H9 (cell line): ENCODE results near the gene GSG1L2. TPM values are rescaled to one million over a fixed set of nuclear protein-coding genes. Genes with fewer than 3 reads are reported as not detected.

Source experiments
- DNase-seq: peaks from one replicate; pipeline ENCODE4 v3.0.0-alpha.2; 2017
- H2AFZ ChIP-seq: one replicate; pipeline ENCODE4 v1.6.1; 2013; ENCODE audit warnings: mild to moderate bottlenecking, low read length, control low read depth, moderate library complexity
- H2AK5ac ChIP-seq: 2 replicates; pipeline ENCODE4 v1.6.1; 2013; ENCODE audit warnings: low read length, control low read depth, mixed read lengths; ENCODE audit not compliant: insufficient read length
- H2BK120ac ChIP-seq: one replicate; pipeline ENCODE4 v1.6.1; 2013; ENCODE audit warnings: low read depth, mild to moderate bottlenecking, low read length, control low read depth, inconsistent platforms; ENCODE audit not compliant: poor library complexity, severe bottlenecking
- H2BK12ac ChIP-seq: 2 replicates; pipeline ENCODE4 v1.6.1; 2013; ENCODE audit warnings: low read length, control low read depth, mixed read lengths, low read depth; ENCODE audit not compliant: insufficient read length
- H2BK15ac ChIP-seq: 2 replicates; pipeline ENCODE4 v1.6.1; 2013; ENCODE audit warnings: low read depth, low read length, control low read depth
- H2BK20ac ChIP-seq: one replicate; pipeline ENCODE4 v1.6.1; 2013; ENCODE audit warnings: low read depth, mild to moderate bottlenecking, low read length, control low read depth, inconsistent platforms; ENCODE audit not compliant: poor library complexity, severe bottlenecking
- H2BK5ac ChIP-seq: 2 replicates; pipeline ENCODE4 v1.6.1; 2013; ENCODE audit warnings: low read length, control low read depth, mixed read lengths; ENCODE audit not compliant: insufficient read length
- H3K14ac ChIP-seq: 2 replicates; pipeline ENCODE4 v1.6.1; 2013; ENCODE audit warnings: low read length, control low read depth; ENCODE audit not compliant: insufficient read depth
- H3K18ac ChIP-seq: 2 replicates; pipeline ENCODE4 v1.6.1; 2013; ENCODE audit warnings: low read depth, mild to moderate bottlenecking, mixed read lengths, low read length, control low read depth; ENCODE audit not compliant: insufficient read length
- H3K23ac ChIP-seq: 2 replicates; pipeline ENCODE4 v1.6.1; 2013; ENCODE audit warnings: low read length, control low read depth, mixed read lengths, low read depth; ENCODE audit not compliant: insufficient read length
- H3K23me2 ChIP-seq: 2 replicates; pipeline ENCODE4 v1.6.1; 2013; ENCODE audit warnings: low read depth, mild to moderate bottlenecking, mixed read lengths, low read length, control low read depth; ENCODE audit not compliant: insufficient read length, poor library complexity, severe bottlenecking
- H3K27ac ChIP-seq: 2 replicates; pipeline ENCODE4 v1.5.1; 2013; ENCODE audit warnings: low read length, control low read depth, mixed read lengths, low read depth; ENCODE audit not compliant: insufficient read length
- H3K27me3 ChIP-seq: 2 replicates; pipeline ENCODE4 v1.6.1; 2013; ENCODE audit warnings: low read length, control low read depth, inconsistent platforms; ENCODE audit not compliant: insufficient read depth
- H3K4ac ChIP-seq: 2 replicates; pipeline ENCODE4 v1.6.1; 2013; ENCODE audit warnings: low read depth, mild to moderate bottlenecking, control low read depth, inconsistent platforms, low read length, moderate library complexity
- H3K4me1 ChIP-seq: 2 replicates; pipeline ENCODE4 v1.6.1; 2013; ENCODE audit warnings: low read length, control low read depth, inconsistent platforms; ENCODE audit not compliant: insufficient read depth
- H3K4me2 ChIP-seq: 2 replicates; pipeline ENCODE4 v1.6.1; 2013; ENCODE audit warnings: low read length, control low read depth, mixed read lengths; ENCODE audit not compliant: insufficient read length, insufficient read depth
- H3K56ac ChIP-seq: 2 replicates; pipeline ENCODE4 v1.6.1; 2013; ENCODE audit warnings: low read depth, mild to moderate bottlenecking, mixed read lengths, low read length, control low read depth; ENCODE audit not compliant: insufficient read length
- H3K79me1 ChIP-seq: 2 replicates; pipeline ENCODE4 v1.6.1; 2013; ENCODE audit warnings: low read depth, mild to moderate bottlenecking, moderate library complexity, low read length, control low read depth, inconsistent platforms; ENCODE audit not compliant: insufficient read depth, poor library complexity, severe bottlenecking
- H3K79me2 ChIP-seq: 2 replicates; pipeline ENCODE4 v1.6.1; 2013; ENCODE audit warnings: low read length, control low read depth, inconsistent platforms; ENCODE audit not compliant: insufficient read depth
- H3K9ac ChIP-seq: 2 replicates; pipeline ENCODE4 v1.6.1; 2013; ENCODE audit warnings: low read length, control low read depth, mixed read lengths; ENCODE audit not compliant: insufficient read length; ENCODE audit errors: extremely low read depth
- H3K9me3 ChIP-seq: one replicate; pipeline ENCODE4 v1.6.1; 2013; ENCODE audit warnings: low read depth, low read length, inconsistent platforms; ENCODE audit not compliant: control insufficient read depth
- H3T11ph ChIP-seq: one replicate; pipeline ENCODE4 v1.6.1; 2013; ENCODE audit warnings: mild to moderate bottlenecking, low read length, control low read depth, inconsistent platforms
- H4K20me1 ChIP-seq: one replicate; pipeline ENCODE4 v1.6.1; 2013; ENCODE audit not compliant: control insufficient read depth, insufficient read length, insufficient read depth
- H4K5ac ChIP-seq: 2 replicates; pipeline ENCODE4 v1.6.1; 2013; ENCODE audit warnings: low read depth, mild to moderate bottlenecking, mixed read lengths, low read length, control low read depth; ENCODE audit not compliant: insufficient read length
- H4K8ac ChIP-seq: replicated peaks from 2 replicates; pipeline ENCODE4 v1.6.1; 2013; ENCODE audit warnings: low read length, control low read depth, mixed read lengths, low read depth; ENCODE audit not compliant: insufficient read length
- H4K91ac ChIP-seq: 2 replicates; pipeline ENCODE4 v1.6.1; 2013; ENCODE audit warnings: low read depth, mild to moderate bottlenecking, moderate library complexity, mixed read lengths, low read length, control low read depth; ENCODE audit not compliant: insufficient read length
- H3K27ac Mint-ChIP-seq, 3 experiments: 2 replicates in 2 of 3; 3 replicates in 1 of 3; pipeline ENCODE4 v1.8.0; 2020 to 2021; ENCODE audit warnings: mixed read lengths in 3 of 3, mild to moderate bottlenecking in 1 of 3, moderate library complexity in 1 of 3
- H3K27me3 Mint-ChIP-seq: 2 replicates; pipeline ENCODE4 v1.8.0; 2021; ENCODE audit warnings: low read depth, mild to moderate bottlenecking, moderate library complexity, mixed read lengths
- H3K36me3 Mint-ChIP-seq, 3 experiments: 2 replicates in 2 of 3; 3 replicates in 1 of 3; pipeline ENCODE4 v1.8.0; 2020 to 2021; ENCODE audit warnings: low read depth in 3 of 3, mixed read lengths in 3 of 3; ENCODE audit not compliant: insufficient read depth in 1 of 3
- H3K4me1 Mint-ChIP-seq, 2 experiments: 2 replicates each; pipeline ENCODE4 v1.8.0; 2020; ENCODE audit warnings: mixed read lengths in 2 of 2
- H3K4me3 Mint-ChIP-seq, 2 experiments: 2 replicates in 1 of 2; 3 replicates in 1 of 2; pipeline ENCODE4 v1.8.0; 2020 to 2021; ENCODE audit warnings: mild to moderate bottlenecking in 2 of 2, mixed read lengths in 2 of 2, moderate library complexity in 1 of 2
- H3K9me3 Mint-ChIP-seq, 2 experiments: 2 replicates in 1 of 2; 3 replicates in 1 of 2; pipeline ENCODE4 v1.8.0; 2020; ENCODE audit warnings: mild to moderate bottlenecking in 2 of 2, mixed read lengths in 2 of 2, moderate library complexity in 1 of 2
- WGBS: extraction: QIAGEN DNeasy Blood & Tissue Kit; methylation state at CpG from one replicate; pipeline ENCODE4 v1.1.7; 2013; ENCODE audit warnings: missing lambda C conversion rate, low lambda C conversion rate, mixed read lengths; ENCODE audit not compliant: insufficient read length; ENCODE audit errors: extremely low coverage; 5-methylcytosine and 5-hydroxymethylcytosine counted together
- total RNA-seq: library from RNA; stranded (reverse); gene quantifications from 2 replicates; pipeline ENCODE4 v1.2.1, GENCODE V29; 2021
- TF ChIP-seq, protein P1 (sequence below): fragments of 200-600 bp; sonication (generic); conservative IDR thresholded peaks from 3 replicates; pipeline ENCODE4 v1.8.0; 2021; ENCODE audit warnings: antibody characterized with exemption, mild to moderate bottlenecking

The GSG1L2 gene
- total RNA-seq, 1 experiment from 2014 or later = not detected

DNA sequence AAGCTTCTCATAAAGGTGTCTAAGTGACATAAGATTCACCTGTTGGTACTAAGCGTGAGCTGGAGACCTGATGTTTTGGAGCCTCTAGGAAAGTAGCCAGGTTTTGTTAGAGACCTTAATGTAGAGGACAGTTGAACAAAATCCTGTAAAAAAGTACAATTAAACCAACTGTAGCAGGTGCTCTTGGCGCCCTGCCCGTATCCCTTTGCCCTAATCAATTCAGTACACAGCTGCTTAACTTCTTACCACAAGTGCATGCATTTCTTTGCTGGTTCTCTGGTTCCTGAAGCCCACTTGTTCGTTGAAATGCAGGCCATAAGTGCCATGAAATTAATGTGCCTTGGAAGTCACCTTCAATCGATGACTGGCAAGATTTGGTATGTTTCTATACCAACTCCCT is 28.3 kb upstream of the GSG1L2 start:
- H3K4me1 ChIP-seq = no peaks in the 10 kb centered on the region
- no peaks in the 10 kb centered on the region for H3K27me3 ChIP-seq
- peak; percentile 5 for DNase-seq
- H3K79me2 ChIP-seq = no peaks in the 10 kb centered on the region
- H3K14ac ChIP-seq = no peak overlapping the region
- H3K4me1 Mint-ChIP-seq = no peaks in the 10 kb centered on the region
- H2BK12ac ChIP-seq = no peak overlapping the region
- H3K18ac ChIP-seq = no peak overlapping the region
- no peak overlapping the region for H3K4me3 Mint-ChIP-seq
- no CpG with 5 or more reads among the region's 5 CpGs for WGBS
- H3K23ac ChIP-seq = no peak overlapping the region
- no peak overlapping the region for H4K5ac ChIP-seq
- no peak overlapping the region for H2BK120ac ChIP-seq
- no peaks in the 10 kb centered on the region for H3K36me3 Mint-ChIP-seq
- H3K27ac ChIP-seq = no peak overlapping the region
- no peak overlapping the region for H2AFZ ChIP-seq
- H2BK20ac ChIP-seq = no peak overlapping the region
- no peaks in the 10 kb centered on the region for H3K23me2 ChIP-seq
- H3K4me2 ChIP-seq = no peak overlapping the region
- no peak overlapping the region for H3K56ac ChIP-seq
- H4K8ac ChIP-seq = no peak overlapping the region
- no peak overlapping the region for H2BK15ac ChIP-seq
- H3K4ac ChIP-seq = no peak overlapping the region
- H3K9ac ChIP-seq = no peak overlapping the region
- H3K9me3 Mint-ChIP-seq = peaks cover 3% of the 10 kb centered on the region in 2 experiments; a peak in 2 of 5 replicates
- no peaks in the 10 kb centered on the region for H3K9me3 ChIP-seq
- no peaks in the 10 kb centered on the region for H3K79me1 ChIP-seq
- no peak overlapping the region for H3T11ph ChIP-seq
- H4K91ac ChIP-seq = no peak overlapping the region
- no peak overlapping the region for H2AK5ac ChIP-seq
- no peak overlapping the region; a peak in 1 of 7 replicates for H3K27ac Mint-ChIP-seq
- H3K27me3 Mint-ChIP-seq = peaks cover 8% of the 10 kb centered on the region
- no peaks in the 10 kb centered on the region for H4K20me1 ChIP-seq
- TF ChIP-seq, protein P1, sequence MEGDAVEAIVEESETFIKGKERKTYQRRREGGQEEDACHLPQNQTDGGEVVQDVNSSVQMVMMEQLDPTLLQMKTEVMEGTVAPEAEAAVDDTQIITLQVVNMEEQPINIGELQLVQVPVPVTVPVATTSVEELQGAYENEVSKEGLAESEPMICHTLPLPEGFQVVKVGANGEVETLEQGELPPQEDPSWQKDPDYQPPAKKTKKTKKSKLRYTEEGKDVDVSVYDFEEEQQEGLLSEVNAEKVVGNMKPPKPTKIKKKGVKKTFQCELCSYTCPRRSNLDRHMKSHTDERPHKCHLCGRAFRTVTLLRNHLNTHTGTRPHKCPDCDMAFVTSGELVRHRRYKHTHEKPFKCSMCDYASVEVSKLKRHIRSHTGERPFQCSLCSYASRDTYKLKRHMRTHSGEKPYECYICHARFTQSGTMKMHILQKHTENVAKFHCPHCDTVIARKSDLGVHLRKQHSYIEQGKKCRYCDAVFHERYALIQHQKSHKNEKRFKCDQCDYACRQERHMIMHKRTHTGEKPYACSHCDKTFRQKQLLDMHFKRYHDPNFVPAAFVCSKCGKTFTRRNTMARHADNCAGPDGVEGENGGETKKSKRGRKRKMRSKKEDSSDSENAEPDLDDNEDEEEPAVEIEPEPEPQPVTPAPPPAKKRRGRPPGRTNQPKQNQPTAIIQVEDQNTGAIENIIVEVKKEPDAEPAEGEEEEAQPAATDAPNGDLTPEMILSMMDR = no peak
- no peak overlapping the region for H2BK5ac ChIP-seq
